ENCODE data around the gene CSF3R. TPM values are rescaled to one million over a fixed set of nuclear protein-coding genes. Genes with fewer than 3 reads are reported as not detected.

The CSF3R gene
- polyA plus RNA-seq, 1 donor from 2014 or later, result 1.9 TPM

DNA sequence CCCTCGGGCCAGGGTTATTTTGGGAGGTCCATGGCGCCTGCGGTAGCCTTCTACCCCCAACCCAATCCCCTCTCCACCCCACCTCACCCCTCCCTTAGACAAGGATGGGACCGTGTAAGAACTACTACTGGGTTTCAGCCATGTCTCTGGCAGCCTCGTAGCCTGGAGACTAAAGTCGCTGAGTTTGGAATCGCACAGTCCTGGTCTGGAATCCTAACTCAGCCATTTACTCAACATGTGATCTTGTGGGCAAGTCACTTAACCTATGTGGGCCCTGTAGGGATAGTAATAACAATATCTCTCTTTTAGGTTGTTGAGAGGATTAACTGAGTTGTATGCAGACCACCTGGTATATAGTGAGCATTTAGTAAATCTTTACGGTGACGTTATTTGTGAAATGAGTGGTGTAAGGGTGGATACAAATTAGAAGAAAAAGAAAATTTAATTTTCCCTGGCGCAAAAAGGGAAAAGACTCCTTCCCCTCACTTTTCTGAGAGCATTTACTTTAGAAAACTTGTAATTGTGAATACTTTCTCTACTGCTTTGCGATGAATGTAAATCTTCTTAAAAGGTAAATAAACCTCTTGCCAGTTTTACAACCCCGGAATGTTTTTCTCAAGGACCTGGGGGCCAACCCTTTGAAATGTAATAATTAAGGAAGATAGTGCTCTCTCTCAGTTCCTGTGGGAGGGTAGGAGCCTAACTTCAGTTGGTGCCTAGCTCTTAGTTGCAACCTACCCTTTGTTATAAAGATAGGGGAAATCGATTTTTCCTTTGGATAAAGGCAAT lies 17.9 kb downstream of the CSF3R start:
- H3K27me3 Mint-ChIP-seq, result no peaks in the 10 kb centered on the region
- H3K4me3 Mint-ChIP-seq, result peak overlapping the region; percentile 96 to 100 (median 96)
- peaks cover 11 to 12% (median 12%) of the 10 kb centered on the region in 3 donors for H3K4me1 Mint-ChIP-seq
- peaks cover 4% of the 10 kb centered on the region for H3K36me3 Mint-ChIP-seq
- H3K9me3 Mint-ChIP-seq, result no peaks in the 10 kb centered on the region
- peak overlapping the region; percentile 94 to 97 (median 96) for H3K27ac Mint-ChIP-seq

DNA sequence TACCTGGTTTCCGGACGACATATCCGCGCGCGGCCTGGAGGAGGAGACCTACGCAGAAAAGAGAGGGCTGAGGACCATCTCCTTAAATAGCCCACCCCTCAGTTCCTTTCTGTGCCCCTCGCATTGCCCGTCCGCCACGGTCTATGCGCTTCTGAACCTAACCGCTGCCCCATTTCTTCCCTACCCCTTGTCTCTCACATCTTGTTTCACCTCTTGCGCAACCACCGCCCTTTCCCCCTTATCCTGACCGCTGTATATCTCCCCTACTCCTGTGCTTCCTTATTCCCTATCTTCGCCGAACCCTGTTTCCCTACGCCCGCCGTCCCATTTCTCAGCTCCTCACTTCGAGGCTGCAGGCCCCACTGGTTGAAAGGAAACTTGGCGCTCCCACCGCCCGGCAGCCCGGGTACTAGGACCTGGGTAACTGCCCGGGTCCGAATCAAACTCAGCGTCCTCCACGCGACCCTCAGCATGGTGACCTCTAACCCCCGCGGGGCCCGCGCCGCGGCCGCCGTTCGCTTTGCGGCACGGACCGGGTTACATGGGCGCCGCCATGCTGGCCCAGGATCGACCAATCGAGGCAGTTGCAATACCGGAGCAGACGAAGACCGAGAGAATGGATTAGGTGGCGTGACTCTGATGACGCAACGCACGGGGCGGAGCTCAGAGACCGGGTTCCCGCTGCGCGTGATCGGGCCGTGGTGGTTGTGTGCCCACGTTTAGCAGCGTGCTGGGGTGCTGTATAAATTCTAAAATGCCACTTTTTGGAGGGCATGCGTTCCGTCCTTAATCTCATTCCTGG lies 18.7 kb downstream of the CSF3R start, which contains the start of gene MRPS15:
TSS of gene MRPS15 (minus strand) at position 582 of the 802 bp plus-strand sequence. CDS start at position 473, 109 bp downstream.
- H3K36me3 Mint-ChIP-seq, result peaks cover 4% of the 10 kb centered on the region
- H3K4me1 Mint-ChIP-seq, result peaks cover 12% of the 10 kb centered on the region in 3 donors
- H3K27me3 Mint-ChIP-seq, result no peaks in the 10 kb centered on the region
- H3K4me3 Mint-ChIP-seq, result peak within 1 kb of the TSS; percentile 96 to 100 (median 96)
- peak within 1 kb of the TSS; percentile 94 to 97 (median 96) for H3K27ac Mint-ChIP-seq
- H3K9me3 Mint-ChIP-seq, result no peaks in the 10 kb centered on the region

DNA sequence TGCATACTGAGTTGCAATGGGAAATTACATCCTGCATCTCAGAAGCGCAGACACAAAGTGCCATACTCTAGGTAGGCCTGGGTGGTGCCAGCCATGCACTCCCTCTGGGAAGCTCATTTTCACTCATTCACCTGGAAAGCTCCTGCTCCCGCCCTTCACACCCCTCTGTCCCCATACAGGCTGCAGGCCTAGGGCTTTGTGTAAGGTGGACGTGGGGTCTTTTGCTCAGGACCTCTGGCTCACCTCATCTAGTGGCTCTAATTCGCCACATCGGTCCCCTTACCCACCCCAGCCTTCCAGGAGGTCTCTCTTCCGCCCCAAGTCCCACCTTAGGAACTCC lies 19.3 kb downstream of the CSF3R start:
- Mint-ChIP-seq H3K27ac (peak overlapping the region in 2 of 3 donors; percentile 94 to 97), H3K27me3 (no peaks in the 10 kb centered on the region), H3K9me3 (no peaks in the 10 kb centered on the region), H3K36me3 (peaks cover 4% of the 10 kb centered on the region), H3K4me1 (peaks cover 12% of the 10 kb centered on the region in 3 donors), H3K4me3 (peak overlapping the region; percentile 96 to 100 (median 96))

DNA sequence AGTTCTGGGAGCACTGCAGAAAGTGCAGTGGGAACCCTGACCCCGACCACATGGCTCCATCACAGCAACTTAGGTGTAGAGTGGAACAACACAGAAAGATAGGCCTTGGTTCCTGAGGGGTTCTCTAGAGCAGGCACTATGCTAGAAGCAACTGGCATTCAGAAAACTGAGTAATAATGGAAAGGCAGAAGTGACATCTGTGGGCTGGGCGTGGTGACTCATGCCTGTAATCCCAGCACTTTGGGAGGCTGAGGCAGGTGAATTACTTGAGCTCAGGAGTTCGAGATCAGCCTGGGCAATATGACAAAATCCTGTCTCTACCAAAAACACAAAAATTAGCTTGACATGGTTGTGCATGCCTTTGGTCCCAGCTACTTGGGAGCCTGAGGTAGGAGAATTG lies 23.8 kb downstream of the CSF3R start:
- Mint-ChIP-seq H3K9me3 (no peaks in the 10 kb centered on the region), H3K4me1 (peaks cover 4 to 11% (median 8%) of the 10 kb centered on the region in 3 donors), H3K27me3 (no peaks in the 10 kb centered on the region), H3K36me3 (peaks cover 8% of the 10 kb centered on the region), H3K4me3 (no peak overlapping the region), H3K27ac (peak overlapping the region in 1 of 3 donors; percentile 85)

DNA sequence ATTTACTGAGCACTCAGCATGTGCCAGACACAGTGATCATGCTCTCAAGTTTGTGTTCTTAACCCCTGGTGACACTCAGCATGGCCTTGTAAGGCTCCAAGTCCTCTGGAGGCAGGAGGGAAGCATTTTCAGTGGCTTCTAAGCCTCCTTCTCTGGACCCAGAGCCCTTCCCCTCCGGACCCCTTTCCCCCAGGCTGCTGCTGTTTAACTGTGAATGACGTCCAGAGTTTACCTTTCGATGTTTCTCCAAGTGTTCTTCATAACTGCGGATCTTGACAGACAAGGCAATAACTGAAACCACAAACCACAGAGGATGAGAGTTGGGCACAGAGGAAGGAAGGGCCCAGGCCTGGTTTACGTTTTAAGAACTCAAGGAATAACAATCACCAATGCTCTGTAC lies 25.0 kb downstream of the CSF3R start:
- H3K36me3 Mint-ChIP-seq, result peaks cover 9% of the 10 kb centered on the region
- H3K27me3 Mint-ChIP-seq, result no peaks in the 10 kb centered on the region
- H3K9me3 Mint-ChIP-seq, result no peaks in the 10 kb centered on the region
- no peak overlapping the region for H3K4me3 Mint-ChIP-seq
- peaks cover 2 to 5% (median 4%) of the 10 kb centered on the region in 3 donors for H3K4me1 Mint-ChIP-seq
- no peak overlapping the region for H3K27ac Mint-ChIP-seq

DNA sequence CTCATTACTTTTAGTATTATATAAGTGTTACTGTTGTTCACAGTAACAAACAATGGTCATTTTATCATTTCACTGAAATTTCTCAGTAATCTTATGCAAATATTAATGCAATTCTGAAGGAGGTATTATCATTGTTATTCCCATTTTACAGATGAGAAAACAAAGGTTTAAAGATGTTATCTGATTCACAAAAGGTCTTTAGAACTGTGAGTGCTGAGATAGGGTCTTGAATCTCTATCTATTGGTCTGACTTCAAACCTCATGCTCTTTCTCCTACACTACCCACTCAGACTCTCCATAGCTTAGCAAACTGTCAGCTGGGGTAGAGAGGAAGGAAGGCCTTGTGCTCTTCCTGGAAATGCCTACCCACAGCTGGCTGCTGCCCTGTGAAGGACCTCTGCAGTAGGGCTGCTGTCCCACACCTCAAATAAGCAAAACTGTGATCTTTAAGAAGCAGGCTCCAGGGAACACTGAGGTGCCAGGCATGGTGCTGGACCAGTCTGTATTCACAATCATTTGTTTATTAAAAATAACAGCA lies 26.3 kb downstream of the CSF3R start:
- Mint-ChIP-seq H3K36me3 (peaks cover 9% of the 10 kb centered on the region), H3K27ac (no peak overlapping the region), H3K4me1 (peaks cover 4 to 11% (median 7%) of the 10 kb centered on the region in 3 donors), H3K27me3 (no peaks in the 10 kb centered on the region), H3K9me3 (no peaks in the 10 kb centered on the region), H3K4me3 (no peak overlapping the region)

DNA sequence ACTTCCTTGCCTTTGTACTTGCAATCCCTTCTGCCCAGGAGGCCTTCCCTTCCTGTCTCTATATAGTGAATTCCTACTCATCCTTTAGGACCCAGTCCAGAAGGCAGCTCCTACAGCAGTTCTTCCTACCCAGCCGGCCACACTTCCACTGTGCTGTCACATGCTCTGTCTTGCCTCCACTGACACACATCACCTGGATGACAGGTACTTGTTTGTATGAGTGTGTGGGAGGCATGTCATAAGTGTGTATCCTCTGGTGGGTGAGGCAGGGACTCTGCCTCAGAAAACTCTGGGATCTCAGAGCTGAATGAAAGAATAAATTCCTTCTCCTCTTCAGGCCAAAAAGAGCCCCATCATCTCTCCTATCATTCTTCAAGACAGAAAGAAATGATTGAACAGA lies 27.3 kb downstream of the CSF3R start:
- Mint-ChIP-seq H3K36me3 (peaks cover 6% of the 10 kb centered on the region), H3K27ac (peak overlapping the region in 1 of 3 donors; percentile 65), H3K4me1 (peaks cover 8 to 14% (median 9%) of the 10 kb centered on the region in 3 donors), H3K27me3 (no peaks in the 10 kb centered on the region), H3K9me3 (peaks cover 0 to under 1% (median 0%) of the 10 kb centered on the region in 3 donors), H3K4me3 (peak overlapping the region in 1 of 4 donors; percentile 44)

DNA sequence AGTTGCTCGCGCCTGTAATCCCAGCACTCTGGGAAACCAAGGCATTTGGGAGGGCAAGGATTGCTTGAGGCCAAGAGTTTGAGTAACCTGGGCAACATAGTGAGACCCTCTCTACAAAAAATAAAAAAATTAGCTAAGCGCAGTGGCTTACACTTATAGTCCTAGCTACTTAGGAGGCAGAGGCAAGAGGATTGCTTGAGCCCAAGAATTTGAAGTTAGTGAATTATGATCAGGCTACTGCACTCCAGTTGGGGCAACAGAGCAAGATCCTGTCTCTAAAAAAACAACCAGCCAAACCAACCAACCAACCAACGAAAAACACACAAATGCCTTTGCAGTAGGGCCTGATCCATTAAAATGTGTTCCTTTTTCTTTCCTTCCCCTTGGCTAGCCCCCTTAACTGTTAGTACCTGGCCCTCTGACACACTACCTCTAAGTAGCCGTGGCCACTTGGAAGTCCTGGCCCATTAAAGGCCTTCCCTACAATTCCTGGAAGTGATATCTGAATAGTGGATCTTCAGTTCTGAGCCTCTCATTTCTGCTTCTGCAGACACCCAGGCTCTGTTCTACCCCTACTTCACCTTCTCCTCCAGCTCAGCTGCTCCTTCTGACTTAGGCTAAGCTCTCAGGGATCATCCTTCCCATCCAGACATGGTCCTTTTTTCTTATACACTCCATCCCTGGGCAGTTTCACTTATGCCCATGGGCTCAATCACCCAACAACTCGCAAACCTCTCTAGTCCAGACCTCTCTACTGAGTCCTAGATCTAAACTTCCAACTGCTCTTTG lies 28.9 kb downstream of the CSF3R start:
- Mint-ChIP-seq H3K27ac (peak overlapping the region; percentile 79 to 97 (median 91)), H3K27me3 (no peaks in the 10 kb centered on the region), H3K4me1 (peaks cover 12 to 21% (median 15%) of the 10 kb centered on the region in 3 donors), H3K9me3 (peaks cover 0 to 2% (median 0%) of the 10 kb centered on the region in 3 donors), H3K36me3 (peaks cover 5% of the 10 kb centered on the region), H3K4me3 (peak overlapping the region in 2 of 4 donors; percentile 66 to 68)

DNA sequence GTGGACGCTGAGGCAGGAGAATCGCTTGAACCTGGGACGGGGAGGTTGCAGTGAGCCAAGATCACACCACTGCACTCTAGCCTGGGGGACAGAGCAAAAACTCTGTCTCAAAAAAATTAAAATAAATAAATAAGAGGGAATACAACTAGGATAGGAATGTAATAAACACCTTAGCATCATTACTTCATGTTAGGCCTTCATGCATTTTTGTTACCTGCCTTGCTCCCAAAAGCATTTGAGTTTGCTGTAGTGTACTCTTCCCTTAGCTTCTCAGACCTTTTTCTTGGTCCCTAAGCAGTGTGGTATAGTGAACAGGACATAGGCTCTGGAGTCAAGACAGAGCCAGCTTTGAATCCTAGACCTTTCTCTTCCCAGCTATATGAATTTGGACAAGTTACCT lies 29.7 kb downstream of the CSF3R start:
- Mint-ChIP-seq H3K27ac (peak overlapping the region in 2 of 3 donors; percentile 79 to 97), H3K27me3 (no peaks in the 10 kb centered on the region), H3K9me3 (peaks cover 0 to 2% (median 0%) of the 10 kb centered on the region in 3 donors), H3K4me1 (peaks cover 12 to 21% (median 15%) of the 10 kb centered on the region in 3 donors), H3K4me3 (peak overlapping the region in 1 of 4 donors; percentile 68), H3K36me3 (peaks cover 5% of the 10 kb centered on the region)

DNA sequence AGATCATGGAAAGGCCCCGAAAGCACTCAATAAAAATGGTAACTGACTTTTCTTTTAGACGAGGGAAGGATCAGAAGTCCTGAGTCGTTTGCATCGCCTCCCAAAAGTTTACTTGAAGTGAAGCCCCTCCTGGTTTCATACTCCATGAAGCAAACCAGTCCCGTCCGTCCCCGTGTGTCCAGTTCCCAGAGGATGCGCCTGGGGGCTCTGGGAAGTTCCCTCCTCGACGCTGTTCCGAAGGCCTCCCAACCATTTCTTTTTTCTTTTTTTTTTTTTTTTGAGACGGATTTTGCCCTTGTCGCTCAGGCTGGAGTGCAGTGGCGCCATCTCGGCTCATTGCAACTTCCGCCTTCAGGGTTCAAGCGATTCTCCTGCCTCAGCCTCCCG lies 31.8 kb downstream of the CSF3R start:
- Mint-ChIP-seq H3K36me3 (peaks cover 5% of the 10 kb centered on the region), H3K4me1 (peaks cover 12 to 21% (median 13%) of the 10 kb centered on the region in 3 donors), H3K27me3 (no peaks in the 10 kb centered on the region), H3K27ac (peak overlapping the region; percentile 99), H3K9me3 (peaks cover 0 to 2% (median 0%) of the 10 kb centered on the region in 3 donors), H3K4me3 (peak overlapping the region; percentile 90 to 96 (median 95))

DNA sequence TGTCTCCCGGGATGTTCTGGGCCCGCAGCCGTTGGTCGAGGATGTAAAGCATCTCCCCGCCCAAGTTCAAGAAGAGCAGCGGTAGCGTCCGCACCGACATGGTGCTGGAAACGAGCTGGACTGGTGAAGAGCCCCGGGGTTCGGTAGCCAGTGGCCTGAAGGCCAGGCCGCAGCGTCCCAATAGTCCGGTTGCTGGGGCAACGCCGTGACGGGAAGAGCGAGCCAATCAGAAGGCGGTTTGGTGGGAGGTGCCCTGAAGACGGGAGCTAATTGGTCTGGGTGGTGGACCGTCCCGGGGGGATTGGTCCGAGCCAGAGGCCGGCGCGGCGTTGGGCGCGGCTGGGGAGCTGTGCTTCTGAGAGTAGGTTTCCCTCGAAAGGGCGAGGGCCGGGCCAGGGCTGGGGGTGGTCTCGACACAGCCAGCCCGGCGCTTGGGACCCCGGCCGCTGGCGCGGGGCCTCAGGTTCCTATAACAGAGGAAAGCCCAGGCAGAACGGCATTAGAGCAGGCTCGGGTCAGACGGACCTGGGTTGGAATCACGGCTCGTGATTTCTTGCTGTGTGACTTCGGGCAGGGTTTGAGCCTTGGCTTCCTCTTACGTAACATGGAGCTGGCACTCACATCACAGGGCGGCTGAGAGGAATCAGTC lies 32.3 kb downstream of the CSF3R start, which contains the start of gene OSCP1:
TSS of gene OSCP1 (minus strand) at position 182 of the 649 bp plus-strand sequence. CDS start at position 100, 82 bp downstream.
- H3K27ac Mint-ChIP-seq, result peak within 1 kb of the TSS; percentile 99
- H3K9me3 Mint-ChIP-seq, result peaks cover 0 to 2% (median 0%) of the 10 kb centered on the region in 3 donors
- H3K4me3 Mint-ChIP-seq, result peak within 1 kb of the TSS; percentile 90 to 96 (median 95)
- peaks cover 12 to 21% (median 13%) of the 10 kb centered on the region in 3 donors for H3K4me1 Mint-ChIP-seq
- no peaks in the 10 kb centered on the region for H3K27me3 Mint-ChIP-seq
- peaks cover 5% of the 10 kb centered on the region for H3K36me3 Mint-ChIP-seq

DNA sequence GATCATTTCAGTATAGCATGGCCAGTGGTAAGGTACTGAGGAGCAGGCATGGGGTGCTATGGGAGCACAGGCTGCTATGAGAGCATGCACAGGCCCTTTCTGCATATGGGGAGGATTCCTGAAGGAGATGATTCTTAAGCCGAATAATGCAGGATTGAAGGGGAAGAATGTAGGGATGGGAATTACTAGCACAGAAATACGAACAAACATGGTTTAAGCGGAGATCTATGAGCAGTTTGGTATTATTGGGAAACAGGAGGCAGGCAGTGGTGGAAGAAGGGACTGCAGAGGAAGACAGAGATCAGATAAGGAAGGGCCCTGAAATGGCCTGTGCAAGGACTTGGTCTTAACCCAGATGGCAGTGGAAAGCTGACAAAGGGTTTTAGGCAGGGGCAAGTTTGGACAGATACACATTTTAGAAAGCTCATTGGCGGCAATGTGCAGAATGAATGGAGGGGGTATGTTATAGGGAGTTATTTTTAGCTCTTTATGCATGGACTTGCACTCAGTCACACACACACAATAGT lies 34.1 kb downstream of the CSF3R start:
- Mint-ChIP-seq H3K9me3 (peaks cover 0 to 2% (median 0%) of the 10 kb centered on the region in 3 donors), H3K36me3 (no peaks in the 10 kb centered on the region), H3K4me1 (peaks cover 12 to 21% (median 13%) of the 10 kb centered on the region in 3 donors), H3K4me3 (peak overlapping the region in 2 of 4 donors; percentile 44 to 94), H3K27me3 (no peaks in the 10 kb centered on the region), H3K27ac (peak overlapping the region in 2 of 3 donors; percentile 10 to 99)

DNA sequence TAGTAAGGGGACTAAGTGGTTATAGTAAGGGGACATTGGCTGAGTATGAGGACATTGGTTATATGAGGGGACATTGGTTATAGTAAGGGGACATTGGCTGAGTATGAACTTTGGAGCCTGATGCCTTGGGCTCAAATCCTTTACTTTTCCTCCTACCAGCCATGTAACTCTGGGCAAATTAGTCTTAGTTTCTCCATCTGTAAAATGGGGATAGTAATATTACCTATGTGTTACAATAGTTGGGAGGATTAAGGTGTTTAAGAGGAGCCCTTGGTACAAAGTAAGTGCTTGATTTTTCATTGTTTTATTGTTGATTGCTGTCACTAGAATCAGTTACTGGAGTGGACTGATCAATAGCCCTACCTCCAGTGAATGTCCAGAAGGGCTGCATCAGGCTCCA lies 35.3 kb downstream of the CSF3R start:
- Mint-ChIP-seq H3K4me3 (no peak overlapping the region), H3K9me3 (peaks cover 0 to 2% (median 0%) of the 10 kb centered on the region in 3 donors), H3K27me3 (no peaks in the 10 kb centered on the region), H3K36me3 (no peaks in the 10 kb centered on the region), H3K27ac (no peak overlapping the region), H3K4me1 (peaks cover 12 to 18% (median 13%) of the 10 kb centered on the region in 3 donors)
